WTC11 (cell line): ENCODE measurements around the gene SND1. TPM values are rescaled to one million over a fixed set of nuclear protein-coding genes. Genes with fewer than 3 reads are reported as not detected.
"Not testable (repeated sequence)": the region's sequence is repeated elsewhere in the genome, so short reads cannot be mapped to it uniquely, and the experiment has no call there.

Experiments used
- ATAC-seq: fragments of 200-7000 bp; cut with Tn5 transposase; 2 replicates; pipeline ENCODE4 v1.10.0; 2021; ENCODE audit warnings: mild to moderate bottlenecking, moderate library complexity
- CTCF ChIA-PET: fragments of 300-600 bp; sonication (Branson Sonifier 250); formaldehyde crosslinking; loops from one replicate; lab custom pipeline; 2021; ENCODE audit warnings: antibody characterized with exemption; lab: Charles Lee
- POLR2A ChIA-PET: fragments of 350-600 bp; sonication (Branson Sonifier 250); formaldehyde crosslinking; loops from one replicate; lab custom pipeline; 2021; ENCODE audit warnings: antibody characterized with exemption; lab: Charles Lee
- DNase-seq: peaks from one replicate; pipeline ENCODE4 v3.0.0; 2021; ENCODE audit warnings: low spot score
- H3K27ac Mint-ChIP-seq: 2 replicates; pipeline ENCODE4 v1.8.0; 2021; ENCODE audit warnings: mixed read lengths
- H3K27me3 Mint-ChIP-seq: 2 replicates; pipeline ENCODE4 v1.8.0; 2021; ENCODE audit warnings: low read depth, mild to moderate bottlenecking, moderate library complexity, mixed read lengths
- H3K36me3 Mint-ChIP-seq: 2 replicates; pipeline ENCODE4 v1.8.0; 2021; ENCODE audit warnings: mixed read lengths
- H3K4me1 Mint-ChIP-seq: 2 replicates; pipeline ENCODE4 v1.8.0; 2022; ENCODE audit warnings: mixed read lengths
- H3K4me3 Mint-ChIP-seq: 2 replicates; pipeline ENCODE4 v1.8.0; 2021; ENCODE audit warnings: mild to moderate bottlenecking, moderate library complexity, mixed read lengths
- H3K9me3 Mint-ChIP-seq: 2 replicates; pipeline ENCODE4 v1.8.0; 2021; ENCODE audit warnings: mixed read lengths
- GRHL2 ChIP-seq: fragments of 250-450 bp; sonication (Bioruptor Pico); IDR thresholded peaks from 2 replicates; pipeline ENCODE4 v1.8.0; 2022; ENCODE audit warnings: mild to moderate bottlenecking, moderate library complexity; ENCODE audit not compliant: insufficient replicate concordance, severe bottlenecking
- NFE2L1 ChIP-seq: sonication (generic); formaldehyde crosslinking; IDR thresholded peaks from 2 replicates; pipeline ENCODE4 v1.8.1; 2023; ENCODE audit warnings: missing genetic modification reagents
- OVOL2 ChIP-seq: fragments of 250-450 bp; sonication (Bioruptor Pico); IDR thresholded peaks from 2 replicates; pipeline ENCODE4 v1.9.0; 2021; ENCODE audit warnings: mild to moderate bottlenecking, borderline replicate concordance
- RORB ChIP-seq: fragments of 250-450 bp; sonication (Bioruptor Pico); IDR thresholded peaks from 2 replicates; pipeline ENCODE4 v1.9.0; 2021; ENCODE audit warnings: mild to moderate bottlenecking
- SMAD4 ChIP-seq: sonication (generic); formaldehyde crosslinking; IDR thresholded peaks from 2 replicates; pipeline ENCODE4 v1.8.0; 2022; ENCODE audit warnings: mild to moderate bottlenecking, missing genetic modification reagents
- TCF7 ChIP-seq: sonication (generic); formaldehyde crosslinking; IDR thresholded peaks from 2 replicates; pipeline ENCODE4 v1.8.0; 2022; ENCODE audit warnings: mild to moderate bottlenecking, low read depth, missing genetic modification reagents, moderate library complexity
- TP53 ChIP-seq: sonication (generic); formaldehyde crosslinking; IDR thresholded peaks from 2 replicates; pipeline ENCODE4 v1.8.1; 2023; ENCODE audit warnings: mild to moderate bottlenecking, missing genetic modification reagents
- ZBTB21 ChIP-seq: sonication (generic); formaldehyde crosslinking; IDR thresholded peaks from 2 replicates; pipeline ENCODE4 v1.8.1; 2023; ENCODE audit warnings: mild to moderate bottlenecking, missing genetic modification reagents, borderline replicate concordance
- total RNA-seq: library from RNA; stranded (reverse); gene quantifications from 3 replicates; pipeline ENCODE4 v1.2.3, GENCODE V29; 2021
- TF ChIP-seq, protein P1 (sequence below): sonication (generic); formaldehyde crosslinking; conservative IDR thresholded peaks from 2 replicates; pipeline ENCODE4 v1.8.1; 2023; ENCODE audit warnings: mild to moderate bottlenecking, low read depth, missing genetic modification reagents, moderate library complexity
- TF ChIP-seq, protein P2 (sequence below): sonication (generic); formaldehyde crosslinking; IDR thresholded peaks from 2 replicates; pipeline ENCODE4 v1.8.1; 2022; ENCODE audit warnings: low read depth, mild to moderate bottlenecking, moderate library complexity, missing genetic modification reagents, borderline replicate concordance
- TF ChIP-seq, protein P3 (sequence below): sonication (generic); formaldehyde crosslinking; IDR thresholded peaks from 2 replicates; pipeline ENCODE4 v1.8.1; 2023; ENCODE audit warnings: mild to moderate bottlenecking, missing genetic modification reagents, borderline replicate concordance
- TF ChIP-seq, protein P4 (sequence below): sonication (generic); formaldehyde crosslinking; IDR thresholded peaks from 2 replicates; pipeline ENCODE4 v1.8.0; 2023; ENCODE audit warnings: missing genetic modification reagents, mild to moderate bottlenecking, borderline replicate concordance
- TF ChIP-seq, protein P5 (sequence below): fragments of 250-450 bp; sonication (Bioruptor Pico); IDR thresholded peaks from 2 replicates; pipeline ENCODE4 v1.8.0; 2021; ENCODE audit warnings: mild to moderate bottlenecking

The SND1 gene
- total RNA-seq, 1 experiment from 2014 or later = 261 TPM

DNA sequence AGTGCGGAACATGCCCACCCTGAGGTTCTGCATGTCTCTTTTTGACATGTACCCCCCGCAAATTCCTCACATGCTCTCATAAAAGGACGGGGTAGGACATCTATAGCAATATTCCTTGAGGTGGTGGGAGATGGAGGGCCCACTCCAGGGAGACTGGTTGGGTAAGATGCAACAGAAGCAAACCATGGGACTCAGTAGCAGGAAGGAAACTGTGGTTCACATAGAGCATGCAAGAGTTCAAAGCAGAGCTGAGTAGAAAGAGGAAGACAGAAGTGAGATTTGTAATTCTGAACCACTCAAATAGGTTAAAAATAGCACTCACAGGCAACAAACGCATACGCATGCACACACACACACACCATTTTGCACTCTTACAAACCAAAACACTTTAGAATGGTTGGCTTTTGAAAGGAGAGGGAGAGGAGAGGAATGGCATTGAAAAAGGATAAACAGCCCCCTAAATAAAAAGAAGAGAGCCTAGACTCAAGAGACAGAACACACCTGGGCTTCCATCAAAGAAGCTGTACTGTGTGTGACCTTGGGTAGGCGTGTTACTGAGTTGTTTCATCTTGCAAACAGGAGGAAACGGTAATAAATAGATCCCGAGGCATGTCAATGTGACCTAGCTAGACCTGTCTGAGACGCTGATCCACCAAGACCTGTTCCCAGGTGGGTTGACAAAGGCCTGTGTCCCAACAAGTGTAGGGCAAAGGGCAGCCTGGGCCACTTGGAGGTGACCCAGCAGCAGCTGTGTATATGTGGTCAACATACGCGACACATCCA is 456.8 kb downstream of the SND1 start:
- POLR2A ChIA-PET = no interaction called here
- no peaks in the 10 kb centered on the region for H3K9me3 Mint-ChIP-seq
- DNase-seq = no peak
- H3K27ac Mint-ChIP-seq = no peak overlapping the region
- peaks cover 49% of the 10 kb centered on the region for H3K27me3 Mint-ChIP-seq
- H3K4me3 Mint-ChIP-seq = no peak overlapping the region
- H3K4me1 Mint-ChIP-seq = peaks cover 3% of the 10 kb centered on the region; the same call in 1 of the 2 replicates
- CTCF ChIA-PET = interaction anchor here (1.0 to 3.2 kb wide), 3 partner anchors 15 to 101 kb away, joined by 5 to 12 read pairs (median 11); no protein-coding TSS in a partner anchor
- ATAC-seq = no peak
- H3K36me3 Mint-ChIP-seq = no peaks in the 10 kb centered on the region
- TF ChIP-seq, protein P1, sequence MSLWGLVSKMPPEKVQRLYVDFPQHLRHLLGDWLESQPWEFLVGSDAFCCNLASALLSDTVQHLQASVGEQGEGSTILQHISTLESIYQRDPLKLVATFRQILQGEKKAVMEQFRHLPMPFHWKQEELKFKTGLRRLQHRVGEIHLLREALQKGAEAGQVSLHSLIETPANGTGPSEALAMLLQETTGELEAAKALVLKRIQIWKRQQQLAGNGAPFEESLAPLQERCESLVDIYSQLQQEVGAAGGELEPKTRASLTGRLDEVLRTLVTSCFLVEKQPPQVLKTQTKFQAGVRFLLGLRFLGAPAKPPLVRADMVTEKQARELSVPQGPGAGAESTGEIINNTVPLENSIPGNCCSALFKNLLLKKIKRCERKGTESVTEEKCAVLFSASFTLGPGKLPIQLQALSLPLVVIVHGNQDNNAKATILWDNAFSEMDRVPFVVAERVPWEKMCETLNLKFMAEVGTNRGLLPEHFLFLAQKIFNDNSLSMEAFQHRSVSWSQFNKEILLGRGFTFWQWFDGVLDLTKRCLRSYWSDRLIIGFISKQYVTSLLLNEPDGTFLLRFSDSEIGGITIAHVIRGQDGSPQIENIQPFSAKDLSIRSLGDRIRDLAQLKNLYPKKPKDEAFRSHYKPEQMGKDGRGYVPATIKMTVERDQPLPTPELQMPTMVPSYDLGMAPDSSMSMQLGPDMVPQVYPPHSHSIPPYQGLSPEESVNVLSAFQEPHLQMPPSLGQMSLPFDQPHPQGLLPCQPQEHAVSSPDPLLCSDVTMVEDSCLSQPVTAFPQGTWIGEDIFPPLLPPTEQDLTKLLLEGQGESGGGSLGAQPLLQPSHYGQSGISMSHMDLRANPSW = no peak
- no peak for TF ChIP-seq RORB
- no peak for TF ChIP-seq TCF7
- TF ChIP-seq, protein P2, sequence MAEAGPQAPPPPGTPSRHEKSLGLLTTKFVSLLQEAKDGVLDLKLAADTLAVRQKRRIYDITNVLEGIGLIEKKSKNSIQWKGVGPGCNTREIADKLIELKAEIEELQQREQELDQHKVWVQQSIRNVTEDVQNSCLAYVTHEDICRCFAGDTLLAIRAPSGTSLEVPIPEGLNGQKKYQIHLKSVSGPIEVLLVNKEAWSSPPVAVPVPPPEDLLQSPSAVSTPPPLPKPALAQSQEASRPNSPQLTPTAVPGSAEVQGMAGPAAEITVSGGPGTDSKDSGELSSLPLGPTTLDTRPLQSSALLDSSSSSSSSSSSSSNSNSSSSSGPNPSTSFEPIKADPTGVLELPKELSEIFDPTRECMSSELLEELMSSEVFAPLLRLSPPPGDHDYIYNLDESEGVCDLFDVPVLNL (CRISPR knock-in tag) = no peak
- no peak for TF ChIP-seq GRHL2 (CRISPR knock-in tag)
- TF ChIP-seq, protein P3, sequence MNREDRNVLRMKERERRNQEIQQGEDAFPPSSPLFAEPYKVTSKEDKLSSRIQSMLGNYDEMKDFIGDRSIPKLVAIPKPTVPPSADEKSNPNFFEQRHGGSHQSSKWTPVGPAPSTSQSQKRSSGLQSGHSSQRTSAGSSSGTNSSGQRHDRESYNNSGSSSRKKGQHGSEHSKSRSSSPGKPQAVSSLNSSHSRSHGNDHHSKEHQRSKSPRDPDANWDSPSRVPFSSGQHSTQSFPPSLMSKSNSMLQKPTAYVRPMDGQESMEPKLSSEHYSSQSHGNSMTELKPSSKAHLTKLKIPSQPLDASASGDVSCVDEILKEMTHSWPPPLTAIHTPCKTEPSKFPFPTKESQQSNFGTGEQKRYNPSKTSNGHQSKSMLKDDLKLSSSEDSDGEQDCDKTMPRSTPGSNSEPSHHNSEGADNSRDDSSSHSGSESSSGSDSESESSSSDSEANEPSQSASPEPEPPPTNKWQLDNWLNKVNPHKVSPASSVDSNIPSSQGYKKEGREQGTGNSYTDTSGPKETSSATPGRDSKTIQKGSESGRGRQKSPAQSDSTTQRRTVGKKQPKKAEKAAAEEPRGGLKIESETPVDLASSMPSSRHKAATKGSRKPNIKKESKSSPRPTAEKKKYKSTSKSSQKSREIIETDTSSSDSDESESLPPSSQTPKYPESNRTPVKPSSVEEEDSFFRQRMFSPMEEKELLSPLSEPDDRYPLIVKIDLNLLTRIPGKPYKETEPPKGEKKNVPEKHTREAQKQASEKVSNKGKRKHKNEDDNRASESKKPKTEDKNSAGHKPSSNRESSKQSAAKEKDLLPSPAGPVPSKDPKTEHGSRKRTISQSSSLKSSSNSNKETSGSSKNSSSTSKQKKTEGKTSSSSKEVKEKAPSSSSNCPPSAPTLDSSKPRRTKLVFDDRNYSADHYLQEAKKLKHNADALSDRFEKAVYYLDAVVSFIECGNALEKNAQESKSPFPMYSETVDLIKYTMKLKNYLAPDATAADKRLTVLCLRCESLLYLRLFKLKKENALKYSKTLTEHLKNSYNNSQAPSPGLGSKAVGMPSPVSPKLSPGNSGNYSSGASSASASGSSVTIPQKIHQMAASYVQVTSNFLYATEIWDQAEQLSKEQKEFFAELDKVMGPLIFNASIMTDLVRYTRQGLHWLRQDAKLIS (CRISPR knock-in tag) = no peak
- TF ChIP-seq NFE2L1 (CRISPR knock-in tag) = no peak

DNA sequence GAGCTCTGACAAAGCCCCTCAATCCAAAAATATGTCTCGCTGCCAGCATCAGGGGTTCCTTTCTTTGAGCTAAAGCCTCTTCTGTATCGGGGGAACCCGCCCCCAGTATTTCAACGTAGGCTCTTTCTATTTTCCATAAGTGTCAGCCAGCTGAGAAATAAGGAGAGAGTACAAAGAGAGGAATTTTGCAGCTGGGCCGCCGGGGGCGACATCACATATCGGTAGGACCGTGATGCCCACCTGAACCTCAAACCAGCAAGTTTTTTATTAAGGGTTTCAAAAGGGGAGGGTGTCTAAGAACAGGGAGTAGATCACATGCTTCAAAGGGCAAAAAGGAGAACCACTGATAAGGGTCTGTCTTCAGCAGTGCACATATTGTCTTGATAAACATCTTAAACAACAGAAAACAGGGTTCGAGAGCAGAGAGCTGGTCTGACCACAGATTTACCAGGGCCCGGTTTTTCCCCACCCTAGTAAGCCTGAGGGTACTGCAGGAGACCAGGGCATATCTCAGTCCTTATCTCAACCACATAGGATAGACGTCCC is 457.5 kb downstream of the SND1 start:
- H3K27me3 Mint-ChIP-seq = peaks cover 51% of the 10 kb centered on the region
- DNase-seq, H3K4me1 Mint-ChIP-seq, H3K27ac Mint-ChIP-seq, H3K9me3 Mint-ChIP-seq, POLR2A ChIA-PET, H3K36me3 Mint-ChIP-seq, H3K4me3 Mint-ChIP-seq, ATAC-seq: not testable (repeated sequence)
- CTCF ChIA-PET = interaction anchor here (1.0 to 3.2 kb wide), 3 partner anchors 14 to 100 kb away, joined by 5 to 12 read pairs (median 11); no protein-coding TSS in a partner anchor

DNA sequence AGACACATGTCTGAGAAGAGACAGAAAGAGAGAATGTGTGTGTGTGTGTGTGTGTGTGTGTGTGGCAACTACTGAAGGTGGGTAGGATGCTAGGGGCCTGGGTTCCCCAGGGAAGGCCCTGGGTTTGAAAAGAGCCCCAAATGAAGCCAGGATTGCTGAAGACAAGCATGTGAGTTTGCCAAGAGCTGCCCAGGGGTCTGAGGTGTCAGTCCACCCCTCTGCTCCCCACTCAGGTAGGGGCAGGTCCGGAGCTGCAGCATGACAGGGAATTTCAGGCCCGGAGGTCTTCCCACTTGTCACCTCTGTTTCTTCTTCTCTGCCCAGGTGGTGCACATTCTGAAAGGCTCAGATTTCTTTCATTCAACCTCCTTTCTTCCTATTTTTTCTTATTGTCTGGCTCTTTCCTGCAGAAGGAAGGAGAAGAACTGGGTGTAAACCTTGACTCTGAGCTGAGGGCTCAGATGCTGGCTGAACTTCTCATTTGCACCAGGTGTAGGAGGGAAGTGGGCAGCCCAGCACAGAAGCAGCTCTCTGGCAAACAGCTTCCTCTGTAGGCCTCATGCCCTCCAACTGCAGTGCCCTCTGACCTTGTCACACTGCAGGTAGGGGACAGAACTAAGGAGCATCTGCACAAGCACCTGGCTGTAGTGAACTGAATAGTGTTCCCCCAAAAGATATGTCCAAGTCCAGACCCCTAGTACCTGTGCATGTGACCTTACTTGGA is 458.8 kb downstream of the SND1 start:
- Mint-ChIP-seq H3K27ac (no peak overlapping the region), H3K9me3 (no peaks in the 10 kb centered on the region), H3K4me1 (peaks cover under 1% of the 10 kb centered on the region), H3K27me3 (peaks cover 50% of the 10 kb centered on the region), H3K36me3 (no peaks in the 10 kb centered on the region), H3K4me3 (no peak overlapping the region)
- no peak for DNase-seq
- CTCF ChIA-PET = interaction anchor here (2.0 to 3.2 kb wide), 2 partner anchors 25 to 99 kb away, joined by 7 to 12 read pairs; no protein-coding TSS in a partner anchor
- ATAC-seq = no peak
- POLR2A ChIA-PET = no interaction called here
- TF ChIP-seq SMAD4 (CRISPR knock-in tag) = no peak
- TF ChIP-seq, protein P2 (CRISPR knock-in tag) = no peak
- TF ChIP-seq OVOL2 (CRISPR knock-in tag) = no peak
- TF ChIP-seq, protein P4, sequence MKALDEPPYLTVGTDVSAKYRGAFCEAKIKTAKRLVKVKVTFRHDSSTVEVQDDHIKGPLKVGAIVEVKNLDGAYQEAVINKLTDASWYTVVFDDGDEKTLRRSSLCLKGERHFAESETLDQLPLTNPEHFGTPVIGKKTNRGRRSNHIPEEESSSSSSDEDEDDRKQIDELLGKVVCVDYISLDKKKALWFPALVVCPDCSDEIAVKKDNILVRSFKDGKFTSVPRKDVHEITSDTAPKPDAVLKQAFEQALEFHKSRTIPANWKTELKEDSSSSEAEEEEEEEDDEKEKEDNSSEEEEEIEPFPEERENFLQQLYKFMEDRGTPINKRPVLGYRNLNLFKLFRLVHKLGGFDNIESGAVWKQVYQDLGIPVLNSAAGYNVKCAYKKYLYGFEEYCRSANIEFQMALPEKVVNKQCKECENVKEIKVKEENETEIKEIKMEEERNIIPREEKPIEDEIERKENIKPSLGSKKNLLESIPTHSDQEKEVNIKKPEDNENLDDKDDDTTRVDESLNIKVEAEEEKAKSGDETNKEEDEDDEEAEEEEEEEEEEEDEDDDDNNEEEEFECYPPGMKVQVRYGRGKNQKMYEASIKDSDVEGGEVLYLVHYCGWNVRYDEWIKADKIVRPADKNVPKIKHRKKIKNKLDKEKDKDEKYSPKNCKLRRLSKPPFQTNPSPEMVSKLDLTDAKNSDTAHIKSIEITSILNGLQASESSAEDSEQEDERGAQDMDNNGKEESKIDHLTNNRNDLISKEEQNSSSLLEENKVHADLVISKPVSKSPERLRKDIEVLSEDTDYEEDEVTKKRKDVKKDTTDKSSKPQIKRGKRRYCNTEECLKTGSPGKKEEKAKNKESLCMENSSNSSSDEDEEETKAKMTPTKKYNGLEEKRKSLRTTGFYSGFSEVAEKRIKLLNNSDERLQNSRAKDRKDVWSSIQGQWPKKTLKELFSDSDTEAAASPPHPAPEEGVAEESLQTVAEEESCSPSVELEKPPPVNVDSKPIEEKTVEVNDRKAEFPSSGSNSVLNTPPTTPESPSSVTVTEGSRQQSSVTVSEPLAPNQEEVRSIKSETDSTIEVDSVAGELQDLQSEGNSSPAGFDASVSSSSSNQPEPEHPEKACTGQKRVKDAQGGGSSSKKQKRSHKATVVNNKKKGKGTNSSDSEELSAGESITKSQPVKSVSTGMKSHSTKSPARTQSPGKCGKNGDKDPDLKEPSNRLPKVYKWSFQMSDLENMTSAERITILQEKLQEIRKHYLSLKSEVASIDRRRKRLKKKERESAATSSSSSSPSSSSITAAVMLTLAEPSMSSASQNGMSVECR (CRISPR knock-in tag) = no peak
- no peak for TF ChIP-seq TP53 (CRISPR knock-in tag)
- TF ChIP-seq, protein P5, sequence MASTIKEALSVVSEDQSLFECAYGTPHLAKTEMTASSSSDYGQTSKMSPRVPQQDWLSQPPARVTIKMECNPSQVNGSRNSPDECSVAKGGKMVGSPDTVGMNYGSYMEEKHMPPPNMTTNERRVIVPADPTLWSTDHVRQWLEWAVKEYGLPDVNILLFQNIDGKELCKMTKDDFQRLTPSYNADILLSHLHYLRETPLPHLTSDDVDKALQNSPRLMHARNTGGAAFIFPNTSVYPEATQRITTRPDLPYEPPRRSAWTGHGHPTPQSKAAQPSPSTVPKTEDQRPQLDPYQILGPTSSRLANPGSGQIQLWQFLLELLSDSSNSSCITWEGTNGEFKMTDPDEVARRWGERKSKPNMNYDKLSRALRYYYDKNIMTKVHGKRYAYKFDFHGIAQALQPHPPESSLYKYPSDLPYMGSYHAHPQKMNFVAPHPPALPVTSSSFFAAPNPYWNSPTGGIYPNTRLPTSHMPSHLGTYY = no peak
- TF ChIP-seq ZBTB21 (CRISPR knock-in tag) = no peak
